Keratinocyte (primary cell): ENCODE measurements around the gene SLC25A44.

Source experiments
- EZH2 ChIP-seq: IDR thresholded peaks from one replicate; pipeline ENCODE4 v1.6.1; 2012; ENCODE audit warnings: inconsistent platforms, mild to moderate bottlenecking, low read length, moderate library complexity
- TF ChIP-seq, protein P1 (sequence below), 3 experiments: IDR thresholded peaks in 1 of 3; conservative IDR thresholded peaks in 1 of 3; optimal IDR thresholded peaks in 1 of 3; 2 replicates in 2 of 3; 3 replicates in 1 of 3; pipeline versions ENCODE3 to v1.5.1; 2011; ENCODE audit warnings: low read length in 3 of 3, mild to moderate bottlenecking in 3 of 3, moderate library complexity in 2 of 3, control low read depth in 1 of 3, inconsistent platforms in 1 of 3; ENCODE audit not compliant: insufficient read depth in 2 of 3; ENCODE audit errors: extremely low read depth in 1 of 3

- TF ChIP-seq, protein P1, sequence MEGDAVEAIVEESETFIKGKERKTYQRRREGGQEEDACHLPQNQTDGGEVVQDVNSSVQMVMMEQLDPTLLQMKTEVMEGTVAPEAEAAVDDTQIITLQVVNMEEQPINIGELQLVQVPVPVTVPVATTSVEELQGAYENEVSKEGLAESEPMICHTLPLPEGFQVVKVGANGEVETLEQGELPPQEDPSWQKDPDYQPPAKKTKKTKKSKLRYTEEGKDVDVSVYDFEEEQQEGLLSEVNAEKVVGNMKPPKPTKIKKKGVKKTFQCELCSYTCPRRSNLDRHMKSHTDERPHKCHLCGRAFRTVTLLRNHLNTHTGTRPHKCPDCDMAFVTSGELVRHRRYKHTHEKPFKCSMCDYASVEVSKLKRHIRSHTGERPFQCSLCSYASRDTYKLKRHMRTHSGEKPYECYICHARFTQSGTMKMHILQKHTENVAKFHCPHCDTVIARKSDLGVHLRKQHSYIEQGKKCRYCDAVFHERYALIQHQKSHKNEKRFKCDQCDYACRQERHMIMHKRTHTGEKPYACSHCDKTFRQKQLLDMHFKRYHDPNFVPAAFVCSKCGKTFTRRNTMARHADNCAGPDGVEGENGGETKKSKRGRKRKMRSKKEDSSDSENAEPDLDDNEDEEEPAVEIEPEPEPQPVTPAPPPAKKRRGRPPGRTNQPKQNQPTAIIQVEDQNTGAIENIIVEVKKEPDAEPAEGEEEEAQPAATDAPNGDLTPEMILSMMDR (optimal IDR thresholded peaks at IDR 0.05 in 1 of 3, IDR thresholded peaks at IDR 0.05 in 1 of 3, conservative IDR thresholded peaks at IDR 0.05 in 1 of 3; ENCODE audit: extremely low read depth in 1 of 3, insufficient read depth in 2 of 3, low read length in 3 of 3) = no peak
- no peak for TF ChIP-seq EZH2
Measured at GRCh38 chr1:156172696-156173470, 21.0 kb upstream of the SLC25A44 start.
